IPS-11a (cell line): ENCODE data around the gene RUNX3.

Source experiments
- H3K4me3 ChIP-seq: one replicate; pipeline ENCODE4 v1.5.1; 2013; ENCODE audit warnings: low read depth, low read length, control low read depth

Gene RUNX3

DNA sequence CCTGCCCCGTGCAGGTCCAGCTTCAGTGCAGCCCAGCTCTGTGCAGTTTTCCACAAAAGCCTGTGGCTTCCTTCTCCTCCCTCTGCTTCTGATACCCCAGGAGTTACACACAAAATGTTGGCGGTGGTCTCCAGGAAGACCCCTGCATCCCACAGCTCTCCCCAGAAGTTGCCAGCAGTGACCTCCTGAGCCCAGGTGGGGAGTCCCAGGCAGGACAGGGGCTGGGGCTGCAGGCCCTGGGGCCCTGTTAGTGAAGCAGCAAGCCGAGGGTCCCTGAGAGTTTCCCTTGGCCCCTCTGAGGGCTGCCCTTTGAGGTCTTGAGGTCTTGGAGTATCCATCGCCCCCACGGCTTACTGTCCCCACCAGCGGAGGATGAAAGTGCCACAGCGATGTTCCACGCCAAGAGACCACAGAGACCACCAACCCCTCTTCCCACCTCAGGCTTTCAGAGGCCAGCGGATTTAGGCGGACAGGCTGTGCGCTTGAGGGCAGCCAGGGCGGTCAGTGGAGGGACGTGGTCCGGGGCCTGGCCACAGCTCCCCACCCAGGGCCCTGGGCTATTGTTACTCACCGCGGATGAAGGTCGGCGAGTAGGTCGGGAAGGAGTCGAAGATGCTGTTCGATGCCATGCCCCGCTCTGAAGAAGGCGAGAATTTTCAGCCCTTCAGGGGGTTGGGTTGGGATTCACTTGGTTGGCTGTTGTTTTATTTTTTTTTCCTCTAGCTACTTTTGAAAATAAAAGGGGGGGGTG lies 34.0 kb upstream of the RUNX3 start:
- H3K4me3 ChIP-seq = no peak overlapping the region

DNA sequence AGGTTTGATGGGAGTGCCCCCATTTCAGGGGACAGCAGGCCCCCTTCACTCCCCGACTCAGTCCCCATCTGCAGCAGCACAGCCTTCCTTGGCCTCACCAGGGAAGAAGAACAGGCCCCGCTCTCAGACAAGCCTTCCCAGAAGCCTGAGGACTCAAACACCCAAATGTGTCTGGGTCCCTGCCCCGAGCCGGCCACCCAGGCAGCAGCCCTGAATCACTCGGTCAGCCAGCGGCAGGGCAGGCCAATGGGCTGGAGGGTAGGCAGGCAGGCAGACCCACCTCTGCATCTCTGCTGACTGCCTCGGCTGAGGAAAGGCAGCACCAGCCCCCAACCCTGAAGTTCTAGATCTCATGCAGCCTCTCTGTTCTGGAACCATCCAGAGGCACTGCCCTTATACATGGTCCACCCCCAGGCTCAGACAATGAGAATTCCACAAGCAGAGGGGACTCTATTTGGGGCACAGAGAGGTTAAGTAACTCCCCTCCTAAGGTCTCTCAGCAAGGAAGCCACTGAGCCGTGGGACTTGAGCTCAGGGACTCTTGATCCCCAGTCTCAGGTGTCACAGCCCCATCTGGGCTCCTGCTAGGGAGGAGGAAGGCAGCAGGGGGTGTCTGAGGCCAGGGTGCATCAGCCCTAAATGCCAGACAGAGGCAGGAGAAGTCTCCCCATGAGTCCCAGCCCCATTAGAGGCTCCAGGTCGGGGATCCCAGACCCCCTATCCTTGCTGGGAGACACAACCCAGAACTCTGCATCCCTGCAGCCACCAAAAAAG lies 33.2 kb upstream of the RUNX3 start:
- no peak overlapping the region for H3K4me3 ChIP-seq

DNA sequence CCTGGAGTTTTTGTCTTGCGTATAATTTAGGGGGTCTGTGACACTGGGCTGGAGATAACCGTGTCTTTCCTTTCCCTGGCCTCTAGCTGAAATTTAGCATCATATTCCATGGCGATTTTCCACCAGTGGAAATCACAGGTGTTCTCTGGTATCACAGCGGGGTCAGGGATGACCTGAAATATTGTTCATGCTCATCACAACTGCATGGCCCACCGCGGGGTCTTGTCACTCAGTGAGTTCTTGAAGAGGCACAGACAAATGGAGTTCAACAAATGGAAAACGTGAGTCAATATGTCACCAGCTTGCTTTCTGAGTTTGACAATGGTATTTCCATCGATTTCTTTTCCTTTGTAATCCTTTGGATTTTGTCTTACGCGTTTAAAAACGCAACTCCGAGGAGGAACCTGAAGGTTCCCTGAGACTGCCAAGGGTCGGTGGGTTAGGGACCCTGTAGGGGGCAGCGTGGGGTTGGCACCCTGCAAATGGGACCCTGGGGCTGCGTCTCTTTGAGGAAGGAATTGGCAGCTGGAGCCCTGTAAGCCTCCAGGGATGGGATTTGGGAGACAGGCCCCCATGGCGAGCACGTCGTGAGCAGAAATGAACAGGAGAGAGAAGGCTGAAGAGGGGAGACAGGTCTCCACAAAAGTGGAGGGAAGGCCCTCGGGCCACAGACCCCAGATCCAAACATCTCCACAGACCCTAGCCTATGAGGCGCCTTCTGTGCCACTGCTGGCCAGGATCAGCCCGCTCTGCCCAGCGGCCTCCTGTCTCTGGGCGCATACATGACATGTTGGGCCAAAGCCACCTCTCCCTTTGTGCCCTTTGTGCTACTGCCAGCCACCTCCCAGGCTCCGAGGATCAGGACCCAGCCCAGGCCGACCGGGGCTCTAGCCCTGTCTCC lies 32.1 kb upstream of the RUNX3 start:
- no peak overlapping the region for H3K4me3 ChIP-seq

- no peak overlapping the region for H3K4me3 ChIP-seq
Observed at GRCh38 chr1:24961334-24961733, 31.3 kb upstream of the RUNX3 start.

- no peak overlapping the region for H3K4me3 ChIP-seq
Observed at GRCh38 chr1:24960071-24960801, 30.2 kb upstream of the RUNX3 start.

DNA sequence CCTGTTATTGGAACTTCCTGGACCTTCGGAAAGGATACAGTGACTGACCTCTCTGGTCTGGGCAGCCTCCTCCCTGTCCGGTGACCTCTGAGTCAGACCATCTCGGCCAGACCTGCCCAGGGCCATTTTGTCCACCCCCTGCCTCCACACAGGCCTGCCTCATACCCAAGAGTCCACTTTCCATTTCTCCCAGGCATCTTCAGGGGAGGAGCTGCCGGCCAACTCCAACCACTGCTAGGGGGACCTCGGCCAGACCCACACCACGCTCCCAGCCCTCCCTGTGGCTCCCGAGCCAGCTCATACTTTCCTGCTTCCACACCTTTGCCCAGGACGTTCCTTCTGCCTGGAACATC lies 29.5 kb upstream of the RUNX3 start:
- no peak overlapping the region for H3K4me3 ChIP-seq

- H3K4me3 ChIP-seq = no peak overlapping the region
Observed at GRCh38 chr1:24958766-24959622, 28.9 kb upstream of the RUNX3 start.

DNA sequence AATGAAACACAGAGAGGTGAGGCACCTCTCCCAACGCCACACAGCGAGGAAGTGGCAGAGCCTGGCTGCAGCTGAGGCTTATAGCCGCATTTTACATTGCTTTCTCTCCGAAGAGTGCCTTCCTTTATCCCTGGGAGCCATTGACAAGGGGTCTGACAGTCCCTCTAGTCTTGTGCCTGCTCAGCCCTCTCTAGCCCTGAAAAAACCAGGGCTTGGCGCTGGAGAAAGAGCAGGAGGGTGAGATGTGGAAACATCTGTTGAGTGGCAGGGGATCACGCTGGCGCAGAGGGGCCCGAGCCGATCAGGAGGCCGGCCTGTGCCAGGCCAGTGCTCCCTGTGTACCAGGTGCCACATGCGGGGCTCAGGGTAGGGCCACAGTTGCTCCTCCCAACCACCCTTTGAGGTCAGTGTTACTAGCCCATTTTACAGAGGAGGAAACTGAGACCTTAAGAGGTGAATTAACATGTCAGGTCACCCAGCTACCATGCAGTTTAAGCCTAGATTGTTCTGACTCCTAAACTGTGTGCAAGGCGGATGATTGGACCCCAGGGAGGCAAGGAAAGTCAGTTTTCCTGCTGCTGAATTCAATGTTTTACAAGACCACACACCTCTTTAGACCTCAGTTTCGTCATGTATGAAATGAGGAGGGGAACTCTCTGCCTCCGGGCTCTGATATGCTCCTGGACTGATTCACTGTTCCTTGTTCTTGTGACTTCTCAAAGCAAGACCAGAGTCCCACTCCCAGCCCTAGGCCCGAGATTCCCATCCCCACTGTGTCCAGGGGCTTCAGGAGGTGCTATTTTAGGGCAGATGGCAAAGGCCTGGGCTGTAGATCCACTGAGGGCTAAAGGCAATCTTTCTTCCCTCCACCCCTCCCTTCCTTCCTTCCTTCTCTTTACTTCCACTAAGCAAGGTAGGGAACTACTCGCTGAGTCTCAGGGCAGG lies 28.0 kb upstream of the RUNX3 start:
- no peak overlapping the region for H3K4me3 ChIP-seq

DNA sequence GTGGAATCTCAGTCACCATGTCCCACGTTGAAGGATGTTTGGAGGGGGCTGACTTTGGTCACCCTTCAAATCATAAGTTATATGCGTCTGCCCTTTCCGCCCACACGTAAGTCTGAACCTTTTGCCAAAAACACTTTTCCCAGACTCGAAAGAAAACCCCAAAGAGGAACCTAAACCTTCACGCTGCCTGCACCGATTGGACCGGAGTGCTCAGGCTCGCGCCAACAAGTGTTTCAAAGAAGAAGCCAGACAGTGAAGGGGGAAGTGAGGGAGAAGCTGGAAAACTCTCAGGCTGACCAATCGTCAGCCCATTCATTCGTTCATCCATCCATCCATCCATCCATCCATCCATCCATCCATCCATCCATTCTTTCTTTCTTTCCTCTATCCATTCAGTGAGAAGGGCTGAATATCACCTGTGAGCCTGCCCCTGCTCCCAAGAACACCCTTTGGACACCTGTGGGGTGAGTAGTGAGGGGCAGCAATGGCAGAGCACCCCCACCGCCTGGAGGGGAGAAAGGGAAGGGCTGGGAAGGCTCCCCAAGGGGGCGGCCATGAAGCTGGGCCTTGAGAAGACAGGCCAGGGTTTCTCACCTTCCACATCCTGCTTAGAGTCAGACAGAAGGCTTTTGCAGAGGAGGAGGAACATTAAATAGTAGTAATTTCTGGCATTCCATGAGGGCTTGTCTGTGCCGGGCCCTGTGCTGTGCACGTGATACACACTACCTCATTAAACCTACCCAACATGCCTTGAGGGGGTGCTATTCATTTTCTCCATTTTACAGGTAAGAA lies 27.1 kb upstream of the RUNX3 start:
- no peak overlapping the region for H3K4me3 ChIP-seq

GRCh38 chr1:24955779-24956365 lies 25.8 kb upstream of the RUNX3 start:
- H3K4me3 ChIP-seq = no peak overlapping the region

DNA sequence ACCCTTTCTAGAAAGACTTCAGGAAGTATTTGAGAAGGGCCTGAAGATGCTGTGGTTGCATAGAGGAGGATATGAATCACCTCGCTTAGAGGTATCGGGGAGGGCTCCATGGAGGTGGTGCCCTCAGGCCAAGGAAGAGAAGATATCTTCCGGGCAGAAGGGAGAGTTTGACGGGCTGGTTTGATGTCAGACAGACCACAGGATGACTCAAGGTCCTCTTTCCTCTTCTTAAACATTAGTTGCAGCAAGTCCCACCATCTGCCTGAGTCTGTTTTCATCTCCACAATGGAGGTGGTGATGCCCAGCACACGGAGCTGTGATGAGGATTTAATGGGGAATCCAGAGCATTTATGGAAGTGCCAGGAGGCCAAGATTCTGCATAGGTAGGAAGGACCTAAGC lies 25.1 kb upstream of the RUNX3 start:
- H3K4me3 ChIP-seq = no peak overlapping the region

GRCh38 chr1:24954631-24955030 lies 24.6 kb upstream of the RUNX3 start:
- no peak overlapping the region for H3K4me3 ChIP-seq

- no peak overlapping the region for H3K4me3 ChIP-seq
Observed at GRCh38 chr1:24954022-24954421, 23.9 kb upstream of the RUNX3 start.

- no peak overlapping the region for H3K4me3 ChIP-seq
Observed at GRCh38 chr1:24952413-24952841, 22.4 kb upstream of the RUNX3 start.

DNA sequence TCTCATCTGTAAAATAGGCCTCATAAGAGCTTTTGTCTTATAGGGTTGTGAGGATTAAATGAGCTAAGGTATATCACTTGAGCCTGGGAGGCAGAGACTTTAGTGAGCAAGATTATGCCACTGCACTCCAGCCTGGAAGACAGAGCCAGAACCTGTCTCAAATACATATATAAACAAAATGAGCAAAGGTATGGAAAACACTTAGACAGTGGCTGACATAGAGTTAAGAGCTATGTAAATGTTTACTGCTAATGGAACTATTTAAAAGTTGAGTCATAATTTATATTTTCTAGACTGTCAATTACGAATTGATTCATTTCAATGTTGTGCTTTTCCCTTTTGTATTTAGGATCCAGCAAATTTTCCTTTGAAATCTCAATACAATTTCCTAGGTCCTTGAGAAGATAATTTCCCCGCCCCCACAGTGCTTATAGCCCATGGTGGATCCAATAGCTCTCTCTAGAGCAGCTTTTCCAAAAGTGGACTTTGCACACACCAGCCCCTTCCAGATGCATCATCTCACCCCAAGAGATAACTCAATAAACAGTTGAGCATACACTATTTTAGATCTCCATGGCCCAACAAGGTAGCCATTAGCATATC lies 21.8 kb upstream of the RUNX3 start:
- H3K4me3 ChIP-seq = no peak overlapping the region

DNA sequence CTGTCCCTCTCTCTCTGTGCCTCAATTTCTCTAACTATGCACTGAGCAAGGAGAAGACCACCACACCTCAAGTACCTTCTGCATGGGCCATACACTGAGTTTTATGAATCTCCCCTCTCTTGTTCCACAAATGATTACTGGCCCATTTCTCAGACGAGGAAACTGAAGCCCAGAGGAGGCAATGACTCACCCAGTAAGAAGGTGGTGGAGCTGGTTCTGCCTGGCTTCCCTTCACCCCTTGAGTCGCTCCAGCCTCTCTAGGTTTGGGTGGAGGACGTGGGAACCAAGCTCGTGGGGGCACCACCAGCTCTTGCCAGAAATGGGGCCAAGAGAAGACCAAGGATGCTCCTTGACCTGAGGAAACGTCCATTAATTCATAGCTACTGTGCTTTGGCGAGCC lies 21.3 kb upstream of the RUNX3 start:
- no peak overlapping the region for H3K4me3 ChIP-seq

GRCh38 chr1:24949331-24949881 lies 19.3 kb upstream of the RUNX3 start:
- no peak overlapping the region for H3K4me3 ChIP-seq
